OCI-LY7 (cell line): ENCODE results near the gene BIRC2. TPM values are rescaled to one million over a fixed set of nuclear protein-coding genes. Genes with fewer than 3 reads are reported as not detected.

Experiments used
- BruUV-seq: library from RNA; stranded (reverse); fragments of 400-500 nt; replicated peaks from 2 replicates; lab custom pipeline; 2021; lab: Mats Ljungman, UMichigan
- CTCF ChIA-PET: fragments of 300-600 bp; sonication (Branson Sonifier 250); formaldehyde crosslinking; loops from one replicate; lab custom pipeline; 2022; ENCODE audit warnings: antibody characterized with exemption; ENCODE audit not compliant: unreplicated experiment; lab: Charles Lee
- POLR2A ChIA-PET: fragments of 300-600 bp; sonication (Branson Sonifier 250); formaldehyde crosslinking; loops from one replicate; lab custom pipeline; 2022; ENCODE audit warnings: antibody characterized with exemption; lab: Charles Lee
- DNase-seq: peaks from one replicate; pipeline ENCODE4 v3.0.0-alpha.2; 2015; ENCODE audit warnings: low spot score
- H2AFZ ChIP-seq: fragments of 200-600 bp; sonication (generic), shearing (Covaris generic); 2 replicates; pipeline ENCODE4 v1.6.1; 2014; ENCODE audit warnings: mild to moderate bottlenecking, antibody characterized with exemption, low read length, moderate library complexity
- H3K27ac ChIP-seq: fragments of 200-600 bp; sonication (generic); 2 replicates; pipeline ENCODE4 v1.5.1; 2014; ENCODE audit warnings: mixed run types, low read depth, mild to moderate bottlenecking, moderate library complexity, low read length, inconsistent platforms; ENCODE audit not compliant: poor library complexity, severe bottlenecking
- H3K36me3 ChIP-seq: fragments of 200-600 bp; sonication (generic); 2 replicates; pipeline ENCODE4 v1.6.1; 2014; ENCODE audit warnings: mild to moderate bottlenecking, antibody characterized with exemption, low read length, moderate library complexity, mixed read lengths; ENCODE audit not compliant: insufficient read depth
- H3K4me1 ChIP-seq: fragments of 200-600 bp; sonication (generic); 2 replicates; pipeline ENCODE4 v1.5.1; 2014; ENCODE audit warnings: mild to moderate bottlenecking, low read length; ENCODE audit not compliant: insufficient read depth, poor library complexity, severe bottlenecking
- H3K4me2 ChIP-seq: fragments of 200-600 bp; sonication (generic); 2 replicates; pipeline ENCODE4 v1.6.1; 2014; ENCODE audit warnings: mild to moderate bottlenecking, low read length
- H3K4me3 ChIP-seq: fragments of 200-600 bp; sonication (generic); 2 replicates; pipeline ENCODE4 v1.5.1; 2014; ENCODE audit warnings: mild to moderate bottlenecking, low read depth, low read length; ENCODE audit not compliant: poor library complexity, severe bottlenecking
- H3K79me2 ChIP-seq: fragments of 200-600 bp; sonication (generic); 2 replicates; pipeline ENCODE4 v1.6.1; 2016; ENCODE audit warnings: low read depth, mild to moderate bottlenecking, low read length, moderate library complexity, mixed read lengths; ENCODE audit not compliant: insufficient read depth
- H3K9me2 ChIP-seq: fragments of 200-600 bp; sonication (generic); 2 replicates; pipeline ENCODE4 v1.6.1; 2016; ENCODE audit warnings: mild to moderate bottlenecking, low read length, mixed read lengths; ENCODE audit not compliant: insufficient read depth
- H3K9me3 ChIP-seq: fragments of 200-600 bp; sonication (generic); 2 replicates; pipeline ENCODE4 v1.6.1; 2014; ENCODE audit warnings: mild to moderate bottlenecking, mixed run types, low read length, mixed read lengths
- H4K20me1 ChIP-seq: fragments of 200-600 bp; sonication (generic); 2 replicates; pipeline ENCODE4 v1.6.1; 2014; ENCODE audit warnings: mild to moderate bottlenecking, antibody characterized with exemption, low read length, moderate library complexity, mixed read lengths; ENCODE audit not compliant: insufficient read depth
- EZH2phosphoT487 ChIP-seq: fragments of 200-600 bp; sonication (generic); IDR thresholded peaks from 2 replicates; pipeline ENCODE4 v1.6.1; 2018; ENCODE audit warnings: low read depth, borderline replicate concordance, mild to moderate bottlenecking, mixed run types, antibody characterized with exemption, low read length, moderate library complexity, mixed read lengths
- intact Hi-C: fragments of 100-400 bp; cut with micrococcal nuclease; formaldehyde crosslinking; loops from one replicate; pipeline ENCODE4 v1.10.0; 2022; ENCODE audit not compliant: unreplicated experiment
- total RNA-seq, 2 experiments: library from RNA; depleted of rRNA in 1 of 2; stranded (reverse); fragments of >200 nt in 1 of 2; shearing (Covaris generic) in 1 of 2; gene quantifications; 2 replicates each; pipeline ENCODE4 v1.2.3, GENCODE V29; 2014 to 2022
- TF ChIP-seq, protein P1 (sequence below): fragments of 200-600 bp; sonication (generic); conservative IDR thresholded peaks from 2 replicates; pipeline ENCODE4 v1.5.1; 2014; ENCODE audit warnings: mild to moderate bottlenecking, antibody characterized with exemption, low read length, moderate library complexity, mixed read lengths

BIRC2 gene
- total RNA-seq, 2 experiments from 2014 or later, result 36.1 to 38.0 TPM

DNA sequence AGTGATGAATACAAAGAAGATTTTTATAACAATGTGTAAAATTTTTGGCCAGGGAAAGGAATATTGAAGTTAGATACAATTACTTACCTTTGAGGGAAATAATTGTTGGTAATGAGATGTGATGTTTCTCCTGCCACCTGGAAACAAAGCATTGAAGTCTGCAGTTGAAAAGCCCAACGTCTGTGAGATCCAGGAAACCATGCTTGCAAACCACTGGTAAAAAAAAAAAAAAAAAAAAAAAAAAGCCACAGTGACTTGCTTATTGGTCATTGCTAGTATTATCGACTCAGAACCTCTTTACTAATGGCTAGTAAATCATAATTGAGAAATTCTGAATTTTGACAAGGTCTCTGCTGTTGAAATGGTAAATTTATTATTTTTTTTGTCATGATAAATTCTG is 24.5 kb upstream of the BIRC2 start:
- no peak for TF ChIP-seq EZH2phosphoT487
- TF ChIP-seq, protein P1, sequence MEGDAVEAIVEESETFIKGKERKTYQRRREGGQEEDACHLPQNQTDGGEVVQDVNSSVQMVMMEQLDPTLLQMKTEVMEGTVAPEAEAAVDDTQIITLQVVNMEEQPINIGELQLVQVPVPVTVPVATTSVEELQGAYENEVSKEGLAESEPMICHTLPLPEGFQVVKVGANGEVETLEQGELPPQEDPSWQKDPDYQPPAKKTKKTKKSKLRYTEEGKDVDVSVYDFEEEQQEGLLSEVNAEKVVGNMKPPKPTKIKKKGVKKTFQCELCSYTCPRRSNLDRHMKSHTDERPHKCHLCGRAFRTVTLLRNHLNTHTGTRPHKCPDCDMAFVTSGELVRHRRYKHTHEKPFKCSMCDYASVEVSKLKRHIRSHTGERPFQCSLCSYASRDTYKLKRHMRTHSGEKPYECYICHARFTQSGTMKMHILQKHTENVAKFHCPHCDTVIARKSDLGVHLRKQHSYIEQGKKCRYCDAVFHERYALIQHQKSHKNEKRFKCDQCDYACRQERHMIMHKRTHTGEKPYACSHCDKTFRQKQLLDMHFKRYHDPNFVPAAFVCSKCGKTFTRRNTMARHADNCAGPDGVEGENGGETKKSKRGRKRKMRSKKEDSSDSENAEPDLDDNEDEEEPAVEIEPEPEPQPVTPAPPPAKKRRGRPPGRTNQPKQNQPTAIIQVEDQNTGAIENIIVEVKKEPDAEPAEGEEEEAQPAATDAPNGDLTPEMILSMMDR, result no peak
- H3K4me1 ChIP-seq, result peaks cover 53% of the 10 kb centered on the region
- ChIA-PET POLR2A (interaction anchor here (0.8 to 12.5 kb wide), 5 partner anchors 10 to 34 kb away, joined by 4 to 102 read pairs (median 6); no protein-coding TSS in a partner anchor), CTCF (interaction anchor here (1.2 kb wide), 1 partner anchor 27 kb away, joined by 3 read pairs; no protein-coding TSS in a partner anchor)
- H3K9me3 ChIP-seq, result no peaks in the 10 kb centered on the region
- H3K4me2 ChIP-seq, result peak overlapping the region; percentile 79
- no peaks in the 10 kb centered on the region for H3K9me2 ChIP-seq
- intact Hi-C loops, result no loop called here
- peak; percentile 68 for DNase-seq
- H3K4me3 ChIP-seq, result peak overlapping the region; percentile 91
- peak overlapping the region; percentile 92 for H3K27ac ChIP-seq
- peaks cover 93% of the 10 kb centered on the region for H3K79me2 ChIP-seq
- 0 out of 2 replicates have a peak, but pooled peaks cover 4% of the 10 kb centered on the region for H4K20me1 ChIP-seq
- H3K36me3 ChIP-seq, result peaks cover 73% of the 10 kb centered on the region
- H2AFZ ChIP-seq, result peak overlapping the region; percentile 22; the same call in 1 of the 2 replicates
- TSS peak; percentile 4 for BruUV-seq

- H3K9me2 ChIP-seq, result no peaks in the 10 kb centered on the region
- DNase-seq, result no peak
- H3K27ac ChIP-seq, result no peak overlapping the region
- no peak overlapping the region for H2AFZ ChIP-seq
- TF ChIP-seq, protein P1, result no peak
- TF ChIP-seq EZH2phosphoT487, result no peak
- H3K4me2 ChIP-seq, result 0 out of 2 replicates have a peak overlapping the region, but pooled peaks have one; percentile 9
- no peak overlapping the region for H3K4me3 ChIP-seq
- H3K4me1 ChIP-seq, result peaks cover 53% of the 10 kb centered on the region
- intact Hi-C loops, result no loop called here
- H3K9me3 ChIP-seq, result no peaks in the 10 kb centered on the region
- H4K20me1 ChIP-seq, result 0 out of 2 replicates have a peak, but pooled peaks cover 4% of the 10 kb centered on the region
- ChIA-PET POLR2A (interaction anchor here (1.0 to 2.1 kb wide), 3 partner anchors 11 to 30 kb away, joined by 3 to 6 read pairs (median 3); no protein-coding TSS in a partner anchor), CTCF (no interaction called here)
- peaks cover 85% of the 10 kb centered on the region for H3K36me3 ChIP-seq
- BruUV-seq, result no TSS peak
- H3K79me2 ChIP-seq, result peaks cover 91% of the 10 kb centered on the region
Observed at GRCh38 chr11:102323542-102324251, 23.3 kb upstream of the BIRC2 start.
